AG10803 (cell line): Measurements from ENCODE around the gene A3GALT2.

Source experiments
- DNase-seq: peaks from one replicate; pipeline ENCODE4 v3.0.0; 2010; ENCODE audit warnings: low read depth
- H3K4me3 ChIP-seq: 2 replicates; pipeline ENCODE4 v1.5.1; 2011; ENCODE audit warnings: mild to moderate bottlenecking, low read length, control low read depth
- TF ChIP-seq, protein P1 (sequence below): conservative IDR thresholded peaks from 2 replicates; pipeline ENCODE4 v1.5.1; 2011; ENCODE audit warnings: mild to moderate bottlenecking, low read length, control low read depth, inconsistent platforms

A3GALT2 gene

DNA sequence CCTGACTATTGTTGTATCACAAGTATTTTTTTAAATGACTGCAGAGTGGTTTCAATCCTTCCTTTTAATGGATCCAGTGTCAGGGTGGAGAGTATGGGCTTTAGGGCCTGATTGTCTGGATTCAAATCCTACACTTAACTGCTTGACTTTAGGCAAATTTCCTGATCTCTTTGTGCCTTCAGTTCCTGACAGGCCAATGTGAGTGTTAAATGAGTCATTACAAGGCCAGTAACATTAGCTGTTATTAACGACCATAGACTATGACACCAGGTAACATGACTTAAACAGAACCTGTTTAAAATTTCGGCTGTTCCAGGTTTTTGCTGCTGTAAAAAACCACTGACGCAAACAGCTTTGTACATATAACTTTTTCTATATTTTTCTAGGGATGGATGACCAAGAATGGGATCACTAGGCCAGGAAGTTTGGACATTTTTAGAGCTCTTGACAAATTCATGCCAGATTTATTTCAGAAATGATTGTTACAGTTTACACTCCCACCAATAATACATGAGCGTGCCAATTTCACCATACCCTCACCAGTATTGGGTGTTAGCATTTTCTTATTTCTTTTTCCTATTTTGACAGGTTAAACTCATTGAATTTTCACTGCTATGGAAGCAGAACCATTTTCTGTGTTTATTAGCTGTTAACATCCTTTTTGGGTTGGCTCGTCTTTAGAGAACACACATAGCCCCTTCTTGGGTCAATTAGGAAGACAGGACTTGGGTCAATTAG is 53.3 kb downstream of the A3GALT2 start:
- TF ChIP-seq, protein P1, sequence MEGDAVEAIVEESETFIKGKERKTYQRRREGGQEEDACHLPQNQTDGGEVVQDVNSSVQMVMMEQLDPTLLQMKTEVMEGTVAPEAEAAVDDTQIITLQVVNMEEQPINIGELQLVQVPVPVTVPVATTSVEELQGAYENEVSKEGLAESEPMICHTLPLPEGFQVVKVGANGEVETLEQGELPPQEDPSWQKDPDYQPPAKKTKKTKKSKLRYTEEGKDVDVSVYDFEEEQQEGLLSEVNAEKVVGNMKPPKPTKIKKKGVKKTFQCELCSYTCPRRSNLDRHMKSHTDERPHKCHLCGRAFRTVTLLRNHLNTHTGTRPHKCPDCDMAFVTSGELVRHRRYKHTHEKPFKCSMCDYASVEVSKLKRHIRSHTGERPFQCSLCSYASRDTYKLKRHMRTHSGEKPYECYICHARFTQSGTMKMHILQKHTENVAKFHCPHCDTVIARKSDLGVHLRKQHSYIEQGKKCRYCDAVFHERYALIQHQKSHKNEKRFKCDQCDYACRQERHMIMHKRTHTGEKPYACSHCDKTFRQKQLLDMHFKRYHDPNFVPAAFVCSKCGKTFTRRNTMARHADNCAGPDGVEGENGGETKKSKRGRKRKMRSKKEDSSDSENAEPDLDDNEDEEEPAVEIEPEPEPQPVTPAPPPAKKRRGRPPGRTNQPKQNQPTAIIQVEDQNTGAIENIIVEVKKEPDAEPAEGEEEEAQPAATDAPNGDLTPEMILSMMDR: no peak
- no peak for DNase-seq
- H3K4me3 ChIP-seq: no peak overlapping the region

DNA sequence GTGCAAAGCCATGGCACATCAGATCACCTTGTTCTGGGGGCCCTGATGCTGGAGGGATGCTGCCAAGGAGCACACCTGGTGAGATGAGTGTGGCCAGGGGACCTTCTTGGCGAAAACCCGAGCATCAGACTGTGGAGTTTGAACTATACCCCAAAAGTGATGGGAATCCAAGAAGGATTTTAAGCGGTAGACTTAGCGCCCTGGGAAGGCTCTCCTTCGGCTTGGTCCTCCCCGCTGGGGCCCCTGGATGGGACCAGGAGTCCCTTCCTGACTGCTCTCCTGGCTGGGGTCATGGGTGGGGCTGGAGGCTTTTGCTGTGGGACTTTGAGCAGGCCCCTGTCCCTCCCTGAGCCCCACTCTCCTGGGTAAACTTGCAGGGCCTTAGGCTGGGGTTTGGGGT is 54.1 kb downstream of the A3GALT2 start:
- TF ChIP-seq, protein P1: no peak
- DNase-seq: no peak
- no peak overlapping the region for H3K4me3 ChIP-seq

DNA sequence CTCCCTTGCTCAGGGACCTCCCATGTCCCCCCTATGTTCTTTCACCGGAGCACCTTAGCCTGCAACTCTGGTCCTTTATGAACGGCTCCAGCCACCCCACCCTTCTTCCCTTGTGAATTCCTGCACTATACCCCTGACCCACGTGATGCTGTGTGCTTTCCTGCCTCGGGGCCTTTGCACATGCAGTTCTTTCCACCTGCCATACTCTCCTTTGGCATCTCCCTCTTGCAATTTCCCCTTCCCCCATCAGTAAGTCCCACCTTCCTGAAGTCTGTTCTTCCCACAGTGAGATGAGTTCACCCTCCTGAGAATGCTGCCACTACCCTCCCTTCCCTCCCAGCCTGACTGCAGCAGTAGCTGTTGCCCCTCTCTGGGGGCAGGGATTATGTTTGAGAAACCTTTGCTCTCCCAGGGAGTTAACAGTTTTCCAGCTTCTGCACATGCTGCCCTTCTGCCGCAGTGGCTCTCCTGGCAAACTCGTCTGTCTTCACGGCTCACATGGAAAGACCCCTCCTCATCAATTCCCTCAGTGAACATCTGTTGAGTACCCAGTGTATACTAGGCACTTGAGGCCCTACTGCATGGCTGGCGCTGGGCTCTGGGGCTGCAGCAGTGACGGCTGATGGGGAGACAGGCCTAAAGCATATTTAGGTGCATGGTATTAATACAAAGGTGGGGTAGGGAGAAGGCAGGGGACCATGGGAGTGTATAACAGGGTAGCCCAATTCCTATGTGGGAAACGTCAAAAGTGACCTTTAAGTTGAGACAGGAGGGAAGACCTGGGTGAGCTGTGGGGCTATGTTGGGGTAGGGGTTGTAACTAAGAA is 54.9 kb downstream of the A3GALT2 start:
- DNase-seq: no peak
- TF ChIP-seq, protein P1: no peak
- no peak overlapping the region for H3K4me3 ChIP-seq

DNA sequence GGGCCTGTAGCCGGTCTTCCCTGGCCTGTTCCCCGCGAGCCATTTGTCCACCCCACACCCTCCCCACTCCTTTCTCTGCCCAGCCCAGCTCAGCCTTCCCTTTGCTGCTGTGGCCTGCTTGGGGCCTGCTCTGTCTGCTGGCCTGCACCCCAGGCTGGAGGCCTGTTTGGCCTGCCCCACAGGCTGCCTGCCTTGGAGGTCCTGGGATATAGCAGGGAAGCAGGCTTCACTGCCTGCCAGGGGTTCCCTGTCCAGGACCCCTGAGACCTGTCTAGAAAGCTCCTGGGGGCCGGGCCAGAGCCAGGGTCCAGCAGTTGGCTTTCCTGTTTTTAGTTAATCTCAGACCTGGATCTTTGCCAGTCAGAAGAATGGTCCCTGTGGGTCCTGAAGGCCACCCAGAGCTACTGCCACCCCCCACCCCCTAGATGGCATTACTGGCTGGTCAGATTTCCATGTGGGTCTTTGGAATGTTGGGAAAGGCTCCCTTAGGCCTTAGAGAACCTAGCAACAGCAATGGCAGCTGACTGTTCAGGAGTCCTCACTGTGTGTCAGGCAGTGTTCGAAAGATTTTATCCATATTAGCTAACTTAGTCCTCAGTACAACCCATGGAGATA is 56.9 kb downstream of the A3GALT2 start:
- TF ChIP-seq, protein P1: no peak
- H3K4me3 ChIP-seq: no peak overlapping the region
- no peak for DNase-seq

DNA sequence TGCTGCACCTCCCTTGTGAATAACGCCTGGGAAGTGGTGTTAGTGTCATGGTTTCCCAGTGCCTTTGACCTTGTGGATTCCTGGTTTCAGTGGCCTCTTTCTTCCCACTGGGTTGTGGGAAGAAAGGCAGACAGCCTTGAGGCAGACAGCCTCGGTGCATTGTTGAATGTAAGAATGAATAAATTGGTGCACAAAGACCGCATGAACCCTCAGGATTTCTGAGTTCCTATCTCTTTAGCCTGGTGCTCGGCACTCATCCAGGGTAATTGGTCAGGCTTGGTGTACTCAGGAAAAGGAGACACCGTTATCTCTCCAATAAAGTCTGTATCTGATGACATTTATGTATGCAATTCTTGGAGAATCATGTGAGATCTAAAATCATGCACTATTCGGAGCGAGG is 59.6 kb downstream of the A3GALT2 start:
- TF ChIP-seq, protein P1: no peak
- no peak for DNase-seq
- no peak overlapping the region for H3K4me3 ChIP-seq

DNA sequence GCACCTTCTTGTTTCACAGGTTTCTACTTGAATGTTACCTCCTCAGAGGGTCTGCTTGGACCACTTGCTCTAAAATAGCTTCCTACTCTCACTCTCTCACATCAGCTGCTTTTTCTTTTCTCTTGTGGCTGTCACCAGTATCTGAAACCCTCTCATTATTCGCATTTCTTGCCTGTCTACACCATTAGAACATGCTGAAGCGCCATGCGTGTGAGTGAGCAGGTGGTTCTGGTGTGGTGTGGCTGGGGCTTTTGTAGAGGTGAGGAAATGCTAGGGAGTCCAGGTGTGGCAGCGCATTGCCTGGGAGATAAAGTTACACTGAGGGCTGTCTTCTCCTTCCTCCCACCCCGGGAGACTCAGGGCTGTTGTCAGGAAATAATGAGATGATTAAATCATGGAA is 60.5 kb downstream of the A3GALT2 start:
- no peak for DNase-seq
- H3K4me3 ChIP-seq: no peak overlapping the region
- TF ChIP-seq, protein P1: no peak

DNA sequence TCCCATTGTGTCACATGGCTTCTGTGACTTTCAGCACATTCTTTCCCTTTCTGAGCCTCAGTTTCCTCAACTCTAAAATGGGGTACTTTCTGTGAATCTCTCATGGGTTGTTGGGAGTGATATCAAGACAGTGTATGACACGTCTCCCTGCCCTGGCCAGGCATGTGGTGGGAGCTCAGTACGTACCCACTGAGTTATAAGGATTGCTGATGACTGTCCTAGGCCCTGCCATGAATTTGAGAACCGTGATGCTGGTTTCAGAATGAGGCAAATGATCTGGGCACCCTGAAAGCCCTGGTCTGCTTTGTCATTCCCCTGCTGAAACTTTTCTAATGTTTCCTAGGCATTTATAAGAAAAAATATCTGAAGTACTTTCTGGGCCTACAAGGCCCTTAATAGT is 61.0 kb downstream of the A3GALT2 start:
- TF ChIP-seq, protein P1: no peak
- H3K4me3 ChIP-seq: no peak overlapping the region
- no peak for DNase-seq
